ACC112 (cell line): ENCODE results near the gene MAP1LC3B2.

Experiments
- H2AFZ ChIP-seq: fragments of 200-600 bp; sonication (generic); one replicate; pipeline ENCODE4 v1.6.0; 2017; ENCODE audit warnings: antibody characterized with exemption, low read length; ENCODE audit not compliant: unreplicated experiment
- H3K27ac ChIP-seq: fragments of 200-600 bp; sonication (generic); 2 replicates; pipeline ENCODE4 v1.5.1; 2014; ENCODE audit warnings: low read depth, mild to moderate bottlenecking, antibody characterized with exemption, low read length, moderate library complexity
- H3K27me3 ChIP-seq: fragments of 200-600 bp; sonication (generic); 2 replicates; pipeline ENCODE4 v1.6.1; 2014; ENCODE audit warnings: mild to moderate bottlenecking, antibody characterized with exemption, low read length, moderate library complexity, mixed read lengths; ENCODE audit not compliant: insufficient read depth
- H3K36me3 ChIP-seq: fragments of 200-600 bp; sonication (generic); 2 replicates; pipeline ENCODE4 v1.6.1; 2016; ENCODE audit warnings: mild to moderate bottlenecking, antibody characterized with exemption, low read length, moderate library complexity, mixed read lengths; ENCODE audit not compliant: insufficient read depth
- H3K4me1 ChIP-seq: fragments of 200-600 bp; sonication (generic); one replicate; pipeline ENCODE4 v1.6.1; 2016; ENCODE audit warnings: low read length, mixed read lengths; ENCODE audit not compliant: insufficient read depth, unreplicated experiment, control insufficient read depth
- H3K4me3 ChIP-seq: fragments of 200-600 bp; sonication (generic); 2 replicates; pipeline ENCODE4 v1.5.1; 2014; ENCODE audit warnings: mild to moderate bottlenecking, low read depth, low read length
- H3K79me2 ChIP-seq: fragments of 200-600 bp; sonication (generic); one replicate; pipeline ENCODE4 v1.6.0; 2016; ENCODE audit warnings: low read length; ENCODE audit not compliant: control insufficient read depth, unreplicated experiment, insufficient read depth

MAP1LC3B2 gene

DNA sequence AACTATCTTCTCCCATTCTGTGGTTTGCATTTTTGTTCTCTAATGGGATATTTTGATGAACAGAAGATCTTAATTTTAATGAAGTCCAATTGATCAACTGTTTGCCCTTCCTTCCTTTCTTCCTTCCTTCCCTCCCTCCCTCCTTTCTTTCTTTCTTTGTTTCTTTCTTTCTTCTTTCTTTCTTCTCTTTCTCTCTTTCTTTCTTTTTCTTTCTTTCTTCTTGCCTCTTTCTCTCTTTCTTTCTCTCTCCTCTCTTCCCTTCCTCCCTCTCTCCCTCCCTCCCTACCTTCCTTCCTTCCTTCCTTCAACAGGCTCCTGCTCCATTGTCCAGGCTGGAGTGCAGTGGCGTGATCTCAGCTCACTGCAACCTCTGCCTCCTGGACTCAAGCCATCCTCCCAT is 18.9 kb downstream of the MAP1LC3B2 start:
- no peak overlapping the region for H3K27ac ChIP-seq
- no peak overlapping the region for H3K4me3 ChIP-seq
- no peaks in the 10 kb centered on the region for H3K36me3 ChIP-seq
- H2AFZ ChIP-seq = no peak overlapping the region
- peaks cover 17% of the 10 kb centered on the region for H3K4me1 ChIP-seq
- no peaks in the 10 kb centered on the region for H3K79me2 ChIP-seq
- no peaks in the 10 kb centered on the region for H3K27me3 ChIP-seq

GRCh38 chr12:116582610-116583009 is 23.4 kb downstream of the MAP1LC3B2 start:
- Histone ChIP-seq H3K27ac (no peak overlapping the region), H3K36me3 (no peaks in the 10 kb centered on the region), H3K79me2 (no peaks in the 10 kb centered on the region), H2AFZ (peak overlapping the region; percentile 32), H3K4me3 (no peak overlapping the region), H3K4me1 (peaks cover 11% of the 10 kb centered on the region), H3K27me3 (no peaks in the 10 kb centered on the region)

GRCh38 chr12:116583129-116583694 is 24.0 kb downstream of the MAP1LC3B2 start:
- H3K4me3 ChIP-seq = no peak overlapping the region
- no peaks in the 10 kb centered on the region for H3K36me3 ChIP-seq
- H3K4me1 ChIP-seq = peaks cover 10% of the 10 kb centered on the region
- H3K79me2 ChIP-seq = no peaks in the 10 kb centered on the region
- H3K27me3 ChIP-seq = no peaks in the 10 kb centered on the region
- H2AFZ ChIP-seq = no peak overlapping the region
- no peak overlapping the region for H3K27ac ChIP-seq

GRCh38 chr12:116587270-116587669 is 28.1 kb downstream of the MAP1LC3B2 start:
- Histone ChIP-seq H3K27me3 (no peaks in the 10 kb centered on the region), H3K36me3 (no peaks in the 10 kb centered on the region)

GRCh38 chr12:116588390-116589028 is 29.3 kb downstream of the MAP1LC3B2 start:
- Histone ChIP-seq H3K4me3 (no peak overlapping the region), H3K4me1 (no peaks in the 10 kb centered on the region), H3K36me3 (no peaks in the 10 kb centered on the region), H3K27me3 (no peaks in the 10 kb centered on the region), H3K27ac (no peak overlapping the region), H3K79me2 (no peaks in the 10 kb centered on the region), H2AFZ (no peak overlapping the region)

More at GRCh38 chr12:116587270-116587669, 28.1 kb downstream of the MAP1LC3B2 start:
- no peak overlapping the region for H2AFZ ChIP-seq
- H3K4me1 ChIP-seq = peaks cover 7% of the 10 kb centered on the region
- no peak overlapping the region for H3K27ac ChIP-seq
- no peak overlapping the region for H3K4me3 ChIP-seq
- no peaks in the 10 kb centered on the region for H3K79me2 ChIP-seq

DNA sequence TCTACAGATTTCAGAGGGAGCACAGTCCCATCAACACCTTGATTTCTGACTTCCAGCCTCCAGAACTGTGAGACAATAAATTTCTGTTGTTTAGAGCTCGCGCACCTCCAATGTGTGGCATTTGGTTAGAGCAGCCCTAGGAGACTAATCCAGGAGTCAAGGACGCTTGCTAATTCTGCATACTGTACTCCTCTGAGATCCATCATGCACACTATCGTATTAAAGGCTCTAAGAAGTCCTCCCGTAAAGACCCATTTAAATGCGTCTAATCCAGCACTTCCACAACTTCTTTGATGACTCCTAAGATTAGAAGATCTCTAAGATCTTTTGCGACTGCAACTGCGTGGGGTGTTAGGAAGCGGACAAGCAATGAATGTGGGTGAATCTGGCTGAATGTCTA is 30.4 kb downstream of the MAP1LC3B2 start:
- Histone ChIP-seq H3K4me3 (no peak overlapping the region), H2AFZ (no peak overlapping the region), H3K36me3 (no peaks in the 10 kb centered on the region), H3K27ac (no peak overlapping the region), H3K79me2 (no peaks in the 10 kb centered on the region), H3K4me1 (no peaks in the 10 kb centered on the region), H3K27me3 (no peaks in the 10 kb centered on the region)

GRCh38 chr12:116590561-116590960 is 31.4 kb downstream of the MAP1LC3B2 start:
- H3K27me3 ChIP-seq = no peaks in the 10 kb centered on the region
- no peaks in the 10 kb centered on the region for H3K4me1 ChIP-seq
- no peak overlapping the region for H3K27ac ChIP-seq
- H2AFZ ChIP-seq = no peak overlapping the region
- no peak overlapping the region for H3K4me3 ChIP-seq
- no peaks in the 10 kb centered on the region for H3K79me2 ChIP-seq
- H3K36me3 ChIP-seq = no peaks in the 10 kb centered on the region

GRCh38 chr12:116591855-116592637 is 32.9 kb downstream of the MAP1LC3B2 start:
- Histone ChIP-seq H3K36me3 (no peaks in the 10 kb centered on the region), H3K27me3 (no peaks in the 10 kb centered on the region), H2AFZ (peak overlapping the region; percentile 29), H3K4me3 (no peak overlapping the region), H3K4me1 (no peaks in the 10 kb centered on the region), H3K27ac (no peak overlapping the region), H3K79me2 (no peaks in the 10 kb centered on the region)

DNA sequence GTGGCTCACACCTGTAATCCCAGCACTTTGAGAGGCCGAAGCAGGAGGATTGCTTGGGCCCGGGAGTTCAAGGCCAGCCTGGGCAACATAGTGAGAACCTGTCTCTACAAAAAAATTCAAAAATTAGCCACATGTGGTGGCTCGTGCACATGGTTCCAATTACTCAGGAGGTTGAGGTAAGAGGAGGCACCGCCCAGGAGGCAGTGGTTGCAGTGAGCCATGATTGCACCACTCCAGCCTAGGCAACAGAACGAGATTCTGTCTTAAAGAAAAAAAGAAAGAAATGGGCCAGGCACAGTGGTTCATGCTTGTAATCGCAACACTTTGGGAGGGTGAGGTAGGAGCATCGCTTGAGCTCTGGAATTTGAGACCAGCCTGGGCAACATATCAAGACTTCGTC is 33.5 kb downstream of the MAP1LC3B2 start:
- no peak overlapping the region for H3K27ac ChIP-seq
- peak overlapping the region; percentile 29 for H2AFZ ChIP-seq
- no peaks in the 10 kb centered on the region for H3K27me3 ChIP-seq
- H3K4me1 ChIP-seq = no peaks in the 10 kb centered on the region
- H3K79me2 ChIP-seq = no peaks in the 10 kb centered on the region
- H3K36me3 ChIP-seq = no peaks in the 10 kb centered on the region
- H3K4me3 ChIP-seq = no peak overlapping the region

GRCh38 chr12:116594325-116595038 is 35.3 kb downstream of the MAP1LC3B2 start:
- Histone ChIP-seq H2AFZ (no peak overlapping the region), H3K27ac (no peak overlapping the region), H3K27me3 (no peaks in the 10 kb centered on the region), H3K4me3 (no peak overlapping the region), H3K4me1 (peaks cover 14% of the 10 kb centered on the region), H3K79me2 (no peaks in the 10 kb centered on the region), H3K36me3 (no peaks in the 10 kb centered on the region)
